Kidney (tissue), 14 donors: ENCODE data around the gene STEAP1B. TPM values are rescaled to one million over a fixed set of nuclear protein-coding genes. Genes with fewer than 3 reads are reported as not detected.

Experiments used
- DNase-seq, 5 donors: peaks; one replicate each; pipeline ENCODE4 v3.0.0-alpha.2; 2013 to 2020
- FAIRE-seq: peaks from 2 replicates; lab custom pipeline; 2012; peaks lifted over from hg19 to GRCh38; lab: Jason Lieb, UNC
- H3K27ac ChIP-seq, 2 donors: one replicate each; pipeline ENCODE4 v1.7.0; 2013; ENCODE audit warnings: low read depth in 2 of 2, low read length in 2 of 2, inconsistent platforms in 1 of 2
- H3K27me3 ChIP-seq: one replicate; pipeline ENCODE4 v1.7.1; 2013; ENCODE audit warnings: low read length, inconsistent platforms; ENCODE audit not compliant: control insufficient read depth, insufficient read depth
- H3K36me3 ChIP-seq, 3 donors: one replicate each; pipeline versions ENCODE4 v1.7.0 to v1.7.1; 2013; ENCODE audit warnings: low read length in 3 of 3, control low read depth in 1 of 3, inconsistent platforms in 1 of 3; ENCODE audit not compliant: insufficient read depth in 3 of 3, control insufficient read depth in 2 of 3
- H3K4me1 ChIP-seq, 3 donors: one replicate each; pipeline versions ENCODE4 v1.7.0 to v1.7.1; 2013; ENCODE audit warnings: low read length in 3 of 3, inconsistent platforms in 1 of 3, low read depth in 1 of 3; ENCODE audit not compliant: control insufficient read depth in 2 of 3, insufficient read depth in 2 of 3
- H3K4me3 ChIP-seq, 3 donors: one replicate each; pipeline versions ENCODE4 v1.7.0 to v1.8.1; 2013; ENCODE audit warnings: low read length in 3 of 3, control low read depth in 1 of 3, inconsistent platforms in 1 of 3
- H3K9ac ChIP-seq, 3 donors: one replicate each; pipeline versions ENCODE4 v1.7.0 to v1.7.1; 2013; ENCODE audit warnings: low read length in 3 of 3, control low read depth in 1 of 3, inconsistent platforms in 1 of 3
- H3K9me3 ChIP-seq, 3 donors: one replicate each; pipeline versions ENCODE4 v1.7.0 to v1.7.1; 2013; ENCODE audit warnings: low read length in 3 of 3, control low read depth in 1 of 3, inconsistent platforms in 1 of 3; ENCODE audit not compliant: control insufficient read depth in 2 of 3, insufficient read depth in 1 of 3
- CTCF ChIP-seq: IDR thresholded peaks from 3 replicates; pipeline ENCODE4 v1.5.1; 2012; ENCODE audit warnings: mild to moderate bottlenecking, moderate library complexity, borderline replicate concordance; ENCODE audit not compliant: insufficient read depth; ENCODE audit errors: extremely low read depth
- intact Hi-C: fragments of 100-400 bp; cut with DNase I; formaldehyde crosslinking; loops from one replicate; pipeline ENCODE4 v1.11.1; 2022
- polyA plus RNA-seq: library from polyadenylated mRNA; stranded (reverse); fragments of 350-450 nt; fragmentation: Illumina TruSeq; extraction: RNeasy Lipid Tissue Mini Kit (QIAGEN cat#74804); gene quantifications from one replicate; pipeline ENCODE4 v1.2.3, GENCODE V29; 2014; ENCODE audit warnings: low read depth, low replicate concordance; ENCODE audit not compliant: insufficient read depth
- total RNA-seq: library from RNA; stranded (reverse); fragmentation: NEBNext Ultra II Directional; extraction: Animal tissue kit (Norgen Biotek cat#: 25700); gene quantifications from one replicate; pipeline ENCODE4 v1.2.1, GENCODE V29; 2021
- donor health status: control.
- donor health status: control.
- donor health status: control.
- donor health status: control.
- donor health status: control.
- donor health status: DM: yes; HTN: yes; CAD: no.
- donor health status: Normal renal cell carcinoma (clear cell type).

The STEAP1B gene
- total and polyA plus RNA-seq, 2 donors from 2014 or later, result 0.79 TPM; not detected in 1

GRCh38 chr7:22470981-22471380, 29.0 kb downstream of the STEAP1B start:
- no peak for FAIRE-seq
- no peak for TF ChIP-seq CTCF
- Histone ChIP-seq H3K27me3 (no peaks in the 10 kb centered on the region), H3K27ac (no peak overlapping the region), H3K9ac (no peak overlapping the region), H3K4me1 (no peaks in the 10 kb centered on the region), H3K9me3 (no peaks in the 10 kb centered on the region), H3K4me3 (no peak overlapping the region), H3K36me3 (no peaks in the 10 kb centered on the region)
- DNase-seq, result no peak
- intact Hi-C loops, result no loop called here

DNA sequence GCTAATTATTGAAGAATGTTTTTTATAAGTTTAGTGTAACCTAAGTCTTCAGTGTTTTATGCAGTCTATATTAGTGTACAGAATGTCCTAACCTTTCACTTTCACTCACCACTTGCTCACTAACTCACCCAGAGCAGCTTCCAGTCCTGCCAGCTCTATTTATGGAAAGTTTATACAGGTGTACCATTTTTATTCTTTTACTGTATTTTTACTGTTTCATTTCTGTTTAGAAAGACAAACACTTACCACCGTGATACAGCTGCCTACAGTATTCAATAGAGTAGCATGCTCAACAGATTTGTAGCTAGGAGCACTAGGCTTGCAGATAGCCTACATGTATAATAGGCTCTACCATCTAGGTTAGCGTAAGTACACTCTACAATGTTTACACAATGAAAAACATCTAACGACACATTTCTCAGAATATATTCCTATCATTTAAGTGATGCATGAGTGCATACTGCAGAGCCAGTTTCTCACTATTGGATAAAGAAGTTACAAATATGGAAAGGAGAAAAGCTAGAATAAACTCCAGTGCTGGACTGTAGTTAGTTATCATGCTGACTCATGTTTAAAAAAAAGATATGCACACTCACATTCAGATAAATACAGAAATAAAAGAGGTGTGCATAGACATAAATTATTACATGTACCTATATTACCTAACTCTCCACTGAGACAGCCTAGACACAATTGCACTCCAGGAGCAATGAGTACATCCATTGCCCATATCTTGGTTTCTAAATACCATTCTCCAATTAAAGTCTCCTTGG, 30.4 kb downstream of the STEAP1B start:
- intact Hi-C loops, result no loop called here
- DNase-seq, result no peak
- Histone ChIP-seq H3K9ac (no peak overlapping the region), H3K27me3 (no peaks in the 10 kb centered on the region), H3K4me3 (no peak overlapping the region), H3K36me3 (no peaks in the 10 kb centered on the region), H3K9me3 (no peaks in the 10 kb centered on the region), H3K4me1 (no peaks in the 10 kb centered on the region), H3K27ac (no peak overlapping the region)
- FAIRE-seq, result no peak
- TF ChIP-seq CTCF, result no peak

GRCh38 chr7:22468609-22469008, 31.4 kb downstream of the STEAP1B start:
- Histone ChIP-seq H3K36me3 (no peaks in the 10 kb centered on the region), H3K27me3 (no peaks in the 10 kb centered on the region), H3K4me3 (no peak overlapping the region), H3K9me3 (no peaks in the 10 kb centered on the region), H3K4me1 (no peaks in the 10 kb centered on the region), H3K27ac (no peak overlapping the region), H3K9ac (no peak overlapping the region)
- no peak for TF ChIP-seq CTCF
- DNase-seq (no peak), FAIRE-seq (no peak)
- intact Hi-C loops, result no loop called here
